Measurements from ENCODE around the gene SF3A2.

Gene SF3A2

DNA sequence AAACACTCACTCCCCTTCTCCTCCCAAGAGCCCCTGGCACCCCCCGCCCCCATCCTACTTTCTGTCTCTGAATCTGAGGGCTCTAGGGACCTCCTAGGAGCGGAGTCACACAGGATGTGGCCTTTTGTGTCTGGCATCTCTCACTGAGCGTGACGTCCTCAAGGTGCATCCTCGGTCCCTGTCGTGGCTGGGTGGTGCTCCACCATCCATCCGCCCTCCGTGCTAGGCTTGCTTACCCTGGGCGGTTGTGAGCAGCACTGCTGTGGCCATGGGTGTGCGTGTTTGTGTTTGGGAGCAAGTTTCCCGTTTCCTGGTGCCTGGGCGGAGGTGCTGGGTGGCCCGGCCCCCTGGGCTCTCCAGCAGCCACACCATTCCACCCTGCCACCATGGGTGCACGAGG lies 12.7 kb upstream of the SF3A2 start:
- no peak overlapping the region for H3K27ac ChIP-seq
- TF ChIP-seq, protein P1, sequence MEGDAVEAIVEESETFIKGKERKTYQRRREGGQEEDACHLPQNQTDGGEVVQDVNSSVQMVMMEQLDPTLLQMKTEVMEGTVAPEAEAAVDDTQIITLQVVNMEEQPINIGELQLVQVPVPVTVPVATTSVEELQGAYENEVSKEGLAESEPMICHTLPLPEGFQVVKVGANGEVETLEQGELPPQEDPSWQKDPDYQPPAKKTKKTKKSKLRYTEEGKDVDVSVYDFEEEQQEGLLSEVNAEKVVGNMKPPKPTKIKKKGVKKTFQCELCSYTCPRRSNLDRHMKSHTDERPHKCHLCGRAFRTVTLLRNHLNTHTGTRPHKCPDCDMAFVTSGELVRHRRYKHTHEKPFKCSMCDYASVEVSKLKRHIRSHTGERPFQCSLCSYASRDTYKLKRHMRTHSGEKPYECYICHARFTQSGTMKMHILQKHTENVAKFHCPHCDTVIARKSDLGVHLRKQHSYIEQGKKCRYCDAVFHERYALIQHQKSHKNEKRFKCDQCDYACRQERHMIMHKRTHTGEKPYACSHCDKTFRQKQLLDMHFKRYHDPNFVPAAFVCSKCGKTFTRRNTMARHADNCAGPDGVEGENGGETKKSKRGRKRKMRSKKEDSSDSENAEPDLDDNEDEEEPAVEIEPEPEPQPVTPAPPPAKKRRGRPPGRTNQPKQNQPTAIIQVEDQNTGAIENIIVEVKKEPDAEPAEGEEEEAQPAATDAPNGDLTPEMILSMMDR (conservative IDR thresholded peaks at IDR 0.05) = no peak

DNA sequence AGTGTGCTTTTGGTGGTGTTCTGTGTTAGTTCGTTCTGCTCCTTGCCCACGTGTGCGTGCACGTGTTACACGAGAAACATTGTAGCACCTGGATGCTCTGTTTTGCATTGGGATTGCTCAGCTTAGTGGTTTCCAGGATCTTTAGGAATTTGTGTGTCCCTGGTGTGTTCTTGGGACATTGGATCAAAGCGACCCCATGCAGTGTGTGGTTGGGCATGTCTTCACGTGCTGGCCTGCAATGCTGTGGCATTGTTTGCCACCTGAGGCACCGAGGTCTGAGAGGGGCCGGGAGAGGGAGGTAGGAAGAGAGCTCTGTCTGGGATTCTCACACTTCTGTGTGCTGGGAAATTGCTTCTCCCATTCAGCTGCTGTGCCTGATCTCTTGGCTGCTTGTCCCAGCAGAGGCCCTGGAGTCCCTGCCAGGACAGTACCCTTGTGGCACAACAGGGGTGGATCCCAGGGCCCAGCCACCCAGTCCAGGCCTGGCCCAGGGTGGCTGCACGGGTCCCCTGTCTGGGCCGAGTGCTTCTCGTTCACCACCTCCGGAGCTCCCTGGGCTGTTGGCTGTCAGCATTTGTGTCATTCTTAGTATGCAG lies 11.8 kb upstream of the SF3A2 start:
- TF ChIP-seq, protein P1 (conservative IDR thresholded peaks at IDR 0.05) = no peak
- no peak overlapping the region for H3K27ac ChIP-seq

DNA sequence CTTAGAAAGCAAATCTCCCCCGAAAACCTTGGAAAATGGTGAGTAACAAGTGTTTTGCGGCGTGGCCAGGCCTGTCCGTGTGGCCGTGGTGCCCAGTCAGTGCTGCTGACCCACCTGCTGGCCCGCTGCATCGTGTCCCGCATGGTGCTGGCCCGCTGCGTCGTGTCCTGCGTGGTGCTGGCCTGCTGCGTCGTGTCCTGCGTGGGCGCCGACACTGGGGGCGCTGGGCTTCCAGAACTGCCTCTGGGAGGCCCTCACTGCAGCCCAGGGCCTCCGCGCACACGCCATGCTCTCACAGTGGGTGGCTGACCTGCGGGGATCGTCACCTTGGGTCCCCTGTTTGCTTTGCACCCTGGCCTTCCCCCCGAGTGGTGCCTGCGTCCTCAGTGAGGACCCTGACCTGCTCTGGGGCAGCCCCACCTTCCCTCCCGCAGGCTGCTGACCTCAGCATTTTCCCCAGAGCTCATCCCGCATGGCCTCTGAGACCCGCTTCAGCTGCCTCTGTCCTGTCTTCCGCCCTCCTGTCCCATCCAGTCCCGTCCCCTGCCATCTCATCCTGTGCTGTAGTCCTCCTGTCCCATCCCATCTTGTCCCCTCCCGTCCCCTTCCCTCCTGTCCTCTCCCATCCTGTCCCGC lies 11.1 kb upstream of the SF3A2 start:
- TF ChIP-seq, protein P1 (conservative IDR thresholded peaks at IDR 0.05) = no peak
- no peak overlapping the region for H3K27ac ChIP-seq

DNA sequence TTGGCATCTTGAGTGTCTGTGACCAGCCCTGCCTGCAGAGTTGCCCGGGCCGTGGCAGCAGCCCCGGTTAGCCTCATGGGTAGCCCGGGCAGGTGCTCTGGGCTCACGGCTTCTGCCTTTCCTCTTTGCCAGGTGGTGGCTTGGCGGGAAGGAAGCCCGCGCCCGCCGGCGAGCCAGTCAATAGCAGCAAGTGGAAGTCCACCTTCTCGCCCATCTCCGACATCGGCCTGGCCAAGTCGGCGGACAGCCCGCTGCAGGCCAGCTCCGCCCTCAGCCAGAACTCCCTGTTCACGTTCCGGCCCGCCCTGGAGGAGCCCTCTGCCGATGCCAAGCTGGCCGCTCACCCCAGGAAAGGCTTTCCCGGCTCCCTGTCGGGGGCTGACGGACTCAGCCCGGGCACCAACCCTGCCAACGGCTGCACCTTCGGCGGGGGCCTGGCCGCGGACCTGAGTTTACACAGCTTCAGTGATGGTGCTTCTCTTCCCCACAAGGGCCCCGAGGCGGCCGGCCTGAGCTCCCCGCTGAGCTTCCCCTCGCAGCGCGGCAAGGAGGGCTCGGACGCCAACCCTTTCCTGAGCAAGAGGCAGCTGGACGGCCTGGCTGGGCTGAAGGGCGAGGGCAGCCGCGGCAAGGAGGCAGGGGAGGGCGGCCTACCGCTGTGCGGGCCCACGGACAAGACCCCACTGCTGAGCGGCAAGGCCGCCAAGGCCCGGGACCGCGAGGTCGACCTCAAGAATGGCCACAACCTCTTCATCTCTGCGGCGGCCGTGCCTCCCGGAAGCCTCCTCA lies 10.4 kb upstream of the SF3A2 start:
- TF ChIP-seq, protein P1 (conservative IDR thresholded peaks at IDR 0.05) = no peak

GRCh38 chr19:2226840-2227360 lies 9.7 kb upstream of the SF3A2 start:
- H3K27ac ChIP-seq = no peak overlapping the region
- TF ChIP-seq, protein P1 (conservative IDR thresholded peaks at IDR 0.05) = no peak

More for the DNA sequence above, 10.4 kb upstream of the SF3A2 start:
- no peak overlapping the region for H3K27ac ChIP-seq

DNA sequence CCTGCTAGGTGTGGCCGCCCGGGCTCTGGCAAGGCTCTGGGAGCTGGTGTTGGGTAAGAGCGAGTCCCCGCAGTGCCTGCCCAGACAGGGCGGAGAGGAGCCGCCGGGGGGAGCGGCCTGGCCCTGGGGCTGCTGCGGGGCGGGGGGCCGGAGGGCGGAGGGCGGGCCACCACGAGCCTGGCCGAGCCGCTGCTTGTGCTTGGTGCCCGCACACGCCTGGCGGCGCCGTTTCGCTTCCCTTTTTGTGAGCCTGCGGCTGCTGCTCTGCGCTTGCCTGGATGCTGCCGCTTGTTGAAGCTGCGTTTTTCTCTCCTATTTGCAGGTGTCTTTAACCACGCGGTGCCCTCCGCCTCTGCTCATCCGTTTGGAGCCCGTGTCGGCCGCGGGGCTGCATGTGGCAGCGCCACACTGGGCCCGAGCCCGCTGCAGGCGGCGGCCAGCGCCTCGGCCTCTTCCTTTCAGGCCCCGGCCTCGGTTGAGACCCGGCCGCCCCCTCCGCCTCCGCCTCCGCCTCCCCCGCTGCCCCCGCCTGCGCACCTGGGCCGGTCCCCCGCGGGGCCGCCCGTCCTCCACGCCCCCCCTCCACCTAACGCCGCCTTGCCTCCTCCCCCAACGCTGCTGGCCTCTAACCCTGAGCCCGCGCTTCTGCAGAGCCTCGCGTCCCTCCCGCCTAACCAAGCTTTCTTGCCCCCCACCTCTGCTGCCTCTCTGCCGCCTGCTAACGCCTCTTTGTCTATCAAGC lies 9.0 kb upstream of the SF3A2 start:
- TF ChIP-seq, protein P1 (conservative IDR thresholded peaks at IDR 0.05) = no peak
- no peak overlapping the region for H3K27ac ChIP-seq
